ENCODE results near the gene ADCYAP1R1.

The ADCYAP1R1 gene

GRCh38 chr7:31113660-31114059 is 61.6 kb downstream of the ADCYAP1R1 start:
- H3K4me3 ChIP-seq (ENCODE audit: control insufficient read depth, low read depth, low read length) = no peak overlapping the region
- DNase-seq (ENCODE audit: low read depth) = no peak
- TF ChIP-seq CTCF (IDR thresholded peaks at IDR 0.05; ENCODE audit: control insufficient read depth, insufficient read depth, low read depth, low read length, missing control alignments) = no peak

GRCh38 chr7:31114593-31115343 is 62.7 kb downstream of the ADCYAP1R1 start:
- H3K4me3 ChIP-seq (ENCODE audit: control insufficient read depth, low read depth, low read length) = no peak overlapping the region
- TF ChIP-seq CTCF (IDR thresholded peaks at IDR 0.05; ENCODE audit: control insufficient read depth, insufficient read depth, low read depth, low read length, missing control alignments) = no peak
- DNase-seq (ENCODE audit: low read depth) = peak; percentile 7

GRCh38 chr7:31116615-31117014 is 64.5 kb downstream of the ADCYAP1R1 start:
- DNase-seq (ENCODE audit: low read depth) = no peak
- no peak for TF ChIP-seq CTCF (IDR thresholded peaks at IDR 0.05; ENCODE audit: control insufficient read depth, insufficient read depth, low read depth, low read length, missing control alignments)
- no peak overlapping the region for H3K4me3 ChIP-seq (ENCODE audit: control insufficient read depth, low read depth, low read length)

- DNase-seq (ENCODE audit: low read depth) = no peak
- TF ChIP-seq CTCF (IDR thresholded peaks at IDR 0.05; ENCODE audit: control insufficient read depth, insufficient read depth, low read depth, low read length, missing control alignments) = no peak
- H3K4me3 ChIP-seq (ENCODE audit: control insufficient read depth, low read depth, low read length) = no peak overlapping the region
Observed at GRCh38 chr7:31119249-31119648, 67.1 kb downstream of the ADCYAP1R1 start.

- TF ChIP-seq CTCF (IDR thresholded peaks at IDR 0.05; ENCODE audit: control insufficient read depth, insufficient read depth, low read depth, low read length, missing control alignments) = no peak
- H3K4me3 ChIP-seq (ENCODE audit: control insufficient read depth, low read depth, low read length) = no peak overlapping the region
- no peak for DNase-seq (ENCODE audit: low read depth)
Observed at GRCh38 chr7:31120800-31121513, 68.8 kb downstream of the ADCYAP1R1 start.

- no peak for DNase-seq (ENCODE audit: low read depth)
Observed at GRCh38 chr7:31121601-31122000, 69.5 kb downstream of the ADCYAP1R1 start.

More at GRCh38 chr7:31121601-31122000, 69.5 kb downstream of the ADCYAP1R1 start:
- H3K4me3 ChIP-seq (ENCODE audit: control insufficient read depth, low read depth, low read length) = no peak overlapping the region
- TF ChIP-seq CTCF (IDR thresholded peaks at IDR 0.05; ENCODE audit: control insufficient read depth, insufficient read depth, low read depth, low read length, missing control alignments) = no peak

All from AG09309 (cell line).